ENCODE results near the gene GET4. TPM values are rescaled to one million over a fixed set of nuclear protein-coding genes. Genes with fewer than 3 reads are reported as not detected.

The GET4 gene
- total and polyA plus RNA-seq, 2 of the 13 experiments (the other 11 are each of a cell fraction or from before 2014, with no cell fraction given): 28.2 to 35.2 TPM

- TF ChIP-seq TERF1 (CRISPR knock-in tag; IDR thresholded peaks at IDR 0.05) (no peak), KLF16 (CRISPR knock-in tag; IDR thresholded peaks at IDR 0.05) (peak in 1 of 2 experiments; percentile 73; a peak in 1 of 4 replicates)
These were observed at the start of gene GET4 (continued) for GRCh38 chr7:876077-876971.

GRCh38 chr7:828793-829561, 47.4 kb upstream of the GET4 start:
- no peak overlapping the region for H3K27ac ChIP-seq (ENCODE audit: extremely low read length, insufficient read depth, low read length)
- FAIRE-seq: no peak
- in situ Hi-C loops (cut with HindIII; ENCODE audit: extremely low pct_ligation_motif_present, low pct_unique_long_range_greater_than_20kb): no loop called here

More at GRCh38 chr7:828793-829561, 47.4 kb upstream of the GET4 start:
- Histone ChIP-seq H3K4me1 (ENCODE audit: insufficient read depth, low read length) (peaks cover 15% of the 10 kb centered on the region), H3K79me2 (ENCODE audit: insufficient read depth, low read length) (peaks cover 83% of the 10 kb centered on the region), H3K4me2 (ENCODE audit: low read depth, low read length) (no peak overlapping the region), H3K36me3 (replicated peaks in 1 of 2; ENCODE audit: control insufficient read depth in 1 of 2, insufficient read depth in 2 of 2, low read length in 2 of 2) (peaks cover 2 to 8% of the 10 kb centered on the region in 2 experiments; a peak in 4 of 5 replicates), H3K4me3 (replicated peaks in 1 of 3; ENCODE audit: insufficient read depth in 1 of 3, low read depth in 2 of 3, low read length in 3 of 3) (no peak overlapping the region), H2AFZ (ENCODE audit: low read length) (no peak overlapping the region), H4K20me1 (ENCODE audit: insufficient read depth, low read length) (0 out of 2 replicates have a peak, but pooled peaks cover 11% of the 10 kb centered on the region), H3K27me3 (ENCODE audit: control insufficient read depth in 1 of 2, insufficient read depth in 2 of 2, low read length in 2 of 2) (no peaks in the 10 kb centered on the region), H3K9ac (ENCODE audit: insufficient read depth, low read depth, low read length) (no peak overlapping the region), H3K9me3 (ENCODE audit: low read length) (no peaks in the 10 kb centered on the region)
- ATAC-seq: peak; percentile 35; the same call in 1 of the 3 replicates
- WGBS (ENCODE audit: low lambda C conversion rate): 95% methylated on average over 14 of the region's 14 CpGs
- intact Hi-C loops (cut with micrococcal nuclease; ENCODE audit: unreplicated experiment): no loop called here
- no peak for DNase-seq (ENCODE audit: low spot score)
- no TSS peak for BruUV-seq (replicated peaks)
- ChIA-PET POLR2A (no interaction called here), CTCF (ENCODE audit: low intra/inter-chr PET ratio, low total read pairs) (no interaction called here)
- TF ChIP-seq ZBTB10 (CRISPR knock-in tag; IDR thresholded peaks at IDR 0.05; ENCODE audit: borderline replicate concordance) (no peak), NCOA5 (CRISPR knock-in tag; IDR thresholded peaks at IDR 0.05) (no peak), ZBTB33 (CRISPR knock-in tag; IDR thresholded peaks at IDR 0.05) (0 out of 2 replicates have a peak, but pooled peaks have one; percentile 18)

Data from HepG2 (cell line).